ENCODE data around the gene EBF3.

The EBF3 gene

DNA sequence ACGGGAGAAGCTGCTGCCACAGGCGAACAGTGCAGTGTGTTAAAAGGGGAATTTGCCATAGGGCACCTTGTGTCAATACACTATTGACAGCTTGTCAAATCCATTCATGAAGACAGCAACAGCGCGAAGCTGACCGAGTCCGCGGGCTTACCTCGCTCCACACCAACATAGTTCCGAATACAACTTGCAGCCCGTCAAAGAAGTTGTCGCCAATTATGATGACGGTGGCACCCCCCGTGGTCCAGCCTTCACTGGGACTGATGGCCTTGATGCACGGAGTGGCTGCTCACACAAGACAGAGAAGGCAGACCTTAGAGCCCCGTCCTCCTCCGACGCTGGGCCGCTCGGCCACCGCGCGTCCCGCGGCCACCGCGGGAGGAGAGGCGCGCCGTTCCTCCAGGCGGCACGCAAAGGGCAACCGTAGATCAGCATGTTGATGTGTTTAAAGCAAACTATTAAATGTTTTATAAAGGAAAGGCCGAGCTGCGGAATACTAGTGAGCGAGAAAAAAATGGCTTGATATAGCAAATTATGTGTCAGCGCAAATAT, 96.4 kb downstream of the EBF3 start:
- Histone ChIP-seq H4K91ac (ENCODE audit: low read length) (no peak overlapping the region), H3K9me3 (ENCODE audit: control insufficient read depth, low read length) (no peaks in the 10 kb centered on the region), H3K4ac (ENCODE audit: low read depth in 1 of 2, low read length in 2 of 2) (no peak overlapping the region), H3K36me3 (ENCODE audit: control insufficient read depth in 1 of 2, insufficient read depth in 2 of 2, low read depth in 1 of 2, low read length in 2 of 2) (peaks cover 0 to 98% of the 10 kb centered on the region in 2 experiments), H3K9ac (ENCODE audit: low read length) (no peak overlapping the region), H2BK12ac (ENCODE audit: low read length in 2 of 2) (no peak overlapping the region), H3K4me2 (ENCODE audit: low read length, poor library complexity, severe bottlenecking) (no peak overlapping the region), H4K8ac (ENCODE audit: low read length) (no peak overlapping the region), H2BK5ac (ENCODE audit: low read depth, low read length, poor library complexity, severe bottlenecking) (no peak overlapping the region), H2BK15ac (ENCODE audit: low read depth, poor library complexity, severe bottlenecking) (no peak overlapping the region), H3K18ac (ENCODE audit: low read depth in 1 of 2, low read length in 2 of 2) (no peak overlapping the region), H3K4me1 (ENCODE audit: control insufficient read depth, insufficient read depth, low read depth, low read length) (no peaks in the 10 kb centered on the region), H3K27ac (ENCODE audit: low read length, poor library complexity, severe bottlenecking) (no peak overlapping the region), H2AFZ (ENCODE audit: low read depth, low read length) (no peak overlapping the region), H3K23ac (ENCODE audit: low read length in 2 of 2) (no peak overlapping the region), H2AK5ac (ENCODE audit: low read length, severe bottlenecking) (no peak overlapping the region), H3K27me3 (ENCODE audit: control insufficient read depth in 1 of 2, insufficient read depth in 1 of 2, low read length in 2 of 2) (no peaks in the 10 kb centered on the region), H3K79me1 (replicated peaks; ENCODE audit: low read length, poor library complexity, severe bottlenecking) (no peaks in the 10 kb centered on the region), H3K14ac (ENCODE audit: low read length in 2 of 2) (no peak overlapping the region), H3K4me3 (ENCODE audit: insufficient read depth in 1 of 2, low read depth in 1 of 2, low read length in 2 of 2) (no peak overlapping the region), H2BK120ac (ENCODE audit: low read depth, low read length) (no peak overlapping the region)
- WGBS = 96% methylated on average over 35 of the region's 36 CpGs
- DNase-seq = no peak

DNA sequence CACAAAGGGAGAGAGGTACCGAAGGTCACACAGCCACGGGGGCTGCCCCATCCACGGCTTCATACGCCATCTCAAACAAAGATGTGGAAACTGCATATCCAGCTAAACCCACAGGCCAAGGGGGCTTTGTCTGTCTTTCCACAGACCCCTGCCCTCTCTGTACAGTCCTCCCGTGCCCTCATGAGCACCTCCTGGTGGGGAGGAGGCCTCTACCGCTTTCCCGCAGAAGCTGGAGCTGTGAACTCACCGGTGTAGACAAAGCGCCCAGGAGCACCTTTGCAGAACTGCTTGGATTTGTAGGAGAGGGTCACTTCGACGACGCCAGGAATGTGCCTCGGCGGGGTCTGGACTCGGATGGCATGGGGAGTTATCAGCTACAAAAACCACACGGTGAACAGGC, 97.2 kb downstream of the EBF3 start:
- Histone ChIP-seq H3K27ac (ENCODE audit: low read length, poor library complexity, severe bottlenecking) (no peak overlapping the region), H2AFZ (ENCODE audit: low read depth, low read length) (no peak overlapping the region), H3K4ac (ENCODE audit: low read depth in 1 of 2, low read length in 2 of 2) (no peak overlapping the region), H3K9ac (ENCODE audit: low read length) (no peak overlapping the region), H2AK5ac (ENCODE audit: low read length, severe bottlenecking) (no peak overlapping the region), H3K36me3 (ENCODE audit: control insufficient read depth in 1 of 2, insufficient read depth in 2 of 2, low read depth in 1 of 2, low read length in 2 of 2) (peaks cover 0 to 97% of the 10 kb centered on the region in 2 experiments), H2BK12ac (ENCODE audit: low read length in 2 of 2) (no peak overlapping the region), H3K14ac (ENCODE audit: low read length in 2 of 2) (no peak overlapping the region), H3K4me2 (ENCODE audit: low read length, poor library complexity, severe bottlenecking) (no peak overlapping the region), H3K23ac (ENCODE audit: low read length in 2 of 2) (no peak overlapping the region), H4K8ac (ENCODE audit: low read length) (no peak overlapping the region), H3K9me3 (ENCODE audit: control insufficient read depth, low read length) (no peaks in the 10 kb centered on the region), H3K27me3 (ENCODE audit: control insufficient read depth in 1 of 2, insufficient read depth in 1 of 2, low read length in 2 of 2) (no peaks in the 10 kb centered on the region), H2BK15ac (ENCODE audit: low read depth, poor library complexity, severe bottlenecking) (no peak overlapping the region), H2BK5ac (ENCODE audit: low read depth, low read length, poor library complexity, severe bottlenecking) (no peak overlapping the region), H3K4me3 (ENCODE audit: insufficient read depth in 1 of 2, low read depth in 1 of 2, low read length in 2 of 2) (no peak overlapping the region), H3K79me1 (replicated peaks; ENCODE audit: low read length, poor library complexity, severe bottlenecking) (no peaks in the 10 kb centered on the region), H3K4me1 (ENCODE audit: control insufficient read depth, insufficient read depth, low read depth, low read length) (no peaks in the 10 kb centered on the region), H3K18ac (ENCODE audit: low read depth in 1 of 2, low read length in 2 of 2) (no peak overlapping the region), H2BK120ac (ENCODE audit: low read depth, low read length) (no peak overlapping the region), H4K91ac (ENCODE audit: low read length) (no peak overlapping the region)
- DNase-seq = no peak
- WGBS = 90% methylated on average over 15 of the region's 16 CpGs

DNA sequence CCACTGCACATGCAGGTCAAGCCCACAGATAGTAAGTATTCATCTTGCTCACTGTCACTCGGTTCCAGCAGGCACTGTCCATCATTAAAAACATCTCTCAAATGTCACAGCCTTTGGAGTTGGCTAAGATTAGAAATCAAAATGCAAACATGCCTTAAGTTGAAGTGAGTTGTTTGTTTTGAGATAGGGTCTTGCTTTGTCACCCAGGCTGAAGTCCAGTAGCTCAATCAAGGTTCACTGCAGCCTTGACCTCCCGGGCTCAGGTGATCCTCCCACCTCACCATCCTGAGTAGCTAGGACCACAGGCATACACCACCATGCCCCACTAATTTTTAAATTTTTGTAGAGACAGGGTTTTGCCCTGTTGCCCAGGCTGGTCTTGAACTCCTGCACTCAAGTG, 98.1 kb downstream of the EBF3 start:
- H3K9me3 ChIP-seq (ENCODE audit: control insufficient read depth, low read length) = no peaks in the 10 kb centered on the region
- H3K27ac ChIP-seq (ENCODE audit: low read length, poor library complexity, severe bottlenecking) = no peak overlapping the region
- H3K9ac ChIP-seq (ENCODE audit: low read length) = no peak overlapping the region
- H2AK5ac ChIP-seq (ENCODE audit: low read length, severe bottlenecking) = no peak overlapping the region
- no peak for DNase-seq
- no peak overlapping the region for H3K4me3 ChIP-seq (ENCODE audit: insufficient read depth in 1 of 2, low read depth in 1 of 2, low read length in 2 of 2)
- H3K36me3 ChIP-seq (ENCODE audit: control insufficient read depth in 1 of 2, insufficient read depth in 2 of 2, low read depth in 1 of 2, low read length in 2 of 2) = peaks cover 0 to 98% of the 10 kb centered on the region in 2 experiments
- H2AFZ ChIP-seq (ENCODE audit: low read depth, low read length) = no peak overlapping the region
- no peak overlapping the region for H2BK5ac ChIP-seq (ENCODE audit: low read depth, low read length, poor library complexity, severe bottlenecking)
- H3K14ac ChIP-seq (ENCODE audit: low read length in 2 of 2) = no peak overlapping the region
- H4K91ac ChIP-seq (ENCODE audit: low read length) = no peak overlapping the region
- H3K4me1 ChIP-seq (ENCODE audit: control insufficient read depth, insufficient read depth, low read depth, low read length) = no peaks in the 10 kb centered on the region
- no peak overlapping the region for H3K18ac ChIP-seq (ENCODE audit: low read depth in 1 of 2, low read length in 2 of 2)
- no peak overlapping the region for H2BK12ac ChIP-seq (ENCODE audit: low read length in 2 of 2)
- H2BK15ac ChIP-seq (ENCODE audit: low read depth, poor library complexity, severe bottlenecking) = no peak overlapping the region
- 93% methylated on average over 1 of the region's 2 CpGs for WGBS
- no peaks in the 10 kb centered on the region for H3K27me3 ChIP-seq (ENCODE audit: control insufficient read depth in 1 of 2, insufficient read depth in 1 of 2, low read length in 2 of 2)
- H3K4ac ChIP-seq (ENCODE audit: low read depth in 1 of 2, low read length in 2 of 2) = no peak overlapping the region
- H2BK120ac ChIP-seq (ENCODE audit: low read depth, low read length) = no peak overlapping the region
- no peak overlapping the region for H3K23ac ChIP-seq (ENCODE audit: low read length in 2 of 2)
- H3K4me2 ChIP-seq (ENCODE audit: low read length, poor library complexity, severe bottlenecking) = no peak overlapping the region
- no peak overlapping the region for H4K8ac ChIP-seq (ENCODE audit: low read length)
- no peaks in the 10 kb centered on the region for H3K79me1 ChIP-seq (replicated peaks; ENCODE audit: low read length, poor library complexity, severe bottlenecking)

DNA sequence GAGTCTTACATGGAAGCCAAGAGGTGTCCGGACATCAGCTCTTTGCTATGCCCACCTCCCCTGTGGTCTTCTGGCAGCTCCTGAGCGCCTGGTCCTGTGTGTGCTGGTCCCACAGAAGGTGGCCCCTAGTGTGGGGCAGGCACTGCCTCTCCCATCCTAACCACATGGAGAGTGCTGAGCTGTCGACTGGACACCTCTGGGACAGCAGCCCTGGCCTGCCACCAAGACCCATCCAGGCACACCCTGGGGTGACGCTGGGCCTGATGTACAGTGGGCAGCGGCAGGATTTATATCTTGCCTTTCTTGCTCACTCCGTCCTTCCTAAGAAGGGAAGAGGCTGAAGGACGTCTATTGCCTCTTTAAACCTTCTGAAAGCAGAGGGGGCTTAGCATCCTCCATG, 98.7 kb downstream of the EBF3 start:
- Histone ChIP-seq H3K4me1 (ENCODE audit: control insufficient read depth, insufficient read depth, low read depth, low read length) (no peaks in the 10 kb centered on the region), H2AFZ (ENCODE audit: low read depth, low read length) (no peak overlapping the region), H4K8ac (ENCODE audit: low read length) (no peak overlapping the region), H3K79me1 (replicated peaks; ENCODE audit: low read length, poor library complexity, severe bottlenecking) (no peaks in the 10 kb centered on the region), H2BK12ac (ENCODE audit: low read length in 2 of 2) (no peak overlapping the region), H3K4ac (ENCODE audit: low read depth in 1 of 2, low read length in 2 of 2) (no peak overlapping the region), H3K27ac (ENCODE audit: low read length, poor library complexity, severe bottlenecking) (no peak overlapping the region), H3K27me3 (ENCODE audit: control insufficient read depth in 1 of 2, insufficient read depth in 1 of 2, low read length in 2 of 2) (no peaks in the 10 kb centered on the region), H3K14ac (ENCODE audit: low read length in 2 of 2) (no peak overlapping the region), H3K36me3 (ENCODE audit: control insufficient read depth in 1 of 2, insufficient read depth in 2 of 2, low read depth in 1 of 2, low read length in 2 of 2) (peaks cover 0 to 98% of the 10 kb centered on the region in 2 experiments), H3K4me3 (ENCODE audit: insufficient read depth in 1 of 2, low read depth in 1 of 2, low read length in 2 of 2) (no peak overlapping the region), H3K9ac (ENCODE audit: low read length) (no peak overlapping the region), H2BK120ac (ENCODE audit: low read depth, low read length) (no peak overlapping the region), H2AK5ac (ENCODE audit: low read length, severe bottlenecking) (no peak overlapping the region), H2BK5ac (ENCODE audit: low read depth, low read length, poor library complexity, severe bottlenecking) (no peak overlapping the region), H3K23ac (ENCODE audit: low read length in 2 of 2) (peak overlapping the region in 1 of 2 experiments; percentile 27), H3K9me3 (ENCODE audit: control insufficient read depth, low read length) (no peaks in the 10 kb centered on the region), H3K4me2 (ENCODE audit: low read length, poor library complexity, severe bottlenecking) (no peak overlapping the region), H4K91ac (ENCODE audit: low read length) (no peak overlapping the region), H2BK15ac (ENCODE audit: low read depth, poor library complexity, severe bottlenecking) (no peak overlapping the region), H3K18ac (ENCODE audit: low read depth in 1 of 2, low read length in 2 of 2) (no peak overlapping the region)
- no peak for DNase-seq
- 90% methylated on average over 7 of the region's 7 CpGs for WGBS
